AG04450 (cell line): Measurements from ENCODE around the gene SEPTIN10. TPM values are rescaled to one million over a fixed set of nuclear protein-coding genes. Genes with fewer than 3 reads are reported as not detected.

ENCODE experiments used
- CTCF ChIA-PET: fragments of 300-600, 350-600 bp; formaldehyde crosslinking; extraction: SDS; loops from one replicate; lab custom pipeline; 2022; ENCODE audit warnings: antibody characterized with exemption, inconsistent platforms; lab: Charles Lee
- POLR2A ChIA-PET: fragments of 350-600 bp; formaldehyde crosslinking; extraction: SDS; loops from one replicate; lab custom pipeline; 2021; ENCODE audit warnings: antibody characterized with exemption, inconsistent platforms; lab: Yijun Ruan, JAX
- DNase-seq: peaks from one replicate; pipeline ENCODE4 v3.0.0-alpha.2; 2011; ENCODE audit warnings: low read depth, low spot score
- H3K27ac ChIP-seq: one replicate; pipeline ENCODE4 v1.5.1; 2012; ENCODE audit warnings: low read depth, low read length, control low read depth
- H3K27me3 ChIP-seq: one replicate; pipeline ENCODE4 v1.6.0; 2012; ENCODE audit warnings: low read length; ENCODE audit not compliant: control insufficient read depth, insufficient read depth
- H3K4me3 ChIP-seq: 2 replicates; pipeline ENCODE4 v1.5.1; 2011; ENCODE audit warnings: mild to moderate bottlenecking, low read depth, low read length, control low read depth
- H3K9me3 ChIP-seq: 2 replicates; pipeline ENCODE4 v1.5.1; 2012; ENCODE audit warnings: low read length; ENCODE audit not compliant: control insufficient read depth, insufficient read depth
- polyA plus RNA-seq: library from polyadenylated mRNA; depleted of rRNA; stranded (reverse); fragments of >200 nt; gene quantifications from 2 replicates; pipeline ENCODE4 v1.2.3, GENCODE V29; 2011
- TF ChIP-seq, protein P1 (sequence below): IDR thresholded peaks from 2 replicates; pipeline ENCODE4 v1.5.1; 2011; ENCODE audit warnings: low read depth, low read length, control low read depth, inconsistent platforms

The SEPTIN10 gene
- polyA plus RNA-seq, 1 experiment, result 105 TPM

DNA sequence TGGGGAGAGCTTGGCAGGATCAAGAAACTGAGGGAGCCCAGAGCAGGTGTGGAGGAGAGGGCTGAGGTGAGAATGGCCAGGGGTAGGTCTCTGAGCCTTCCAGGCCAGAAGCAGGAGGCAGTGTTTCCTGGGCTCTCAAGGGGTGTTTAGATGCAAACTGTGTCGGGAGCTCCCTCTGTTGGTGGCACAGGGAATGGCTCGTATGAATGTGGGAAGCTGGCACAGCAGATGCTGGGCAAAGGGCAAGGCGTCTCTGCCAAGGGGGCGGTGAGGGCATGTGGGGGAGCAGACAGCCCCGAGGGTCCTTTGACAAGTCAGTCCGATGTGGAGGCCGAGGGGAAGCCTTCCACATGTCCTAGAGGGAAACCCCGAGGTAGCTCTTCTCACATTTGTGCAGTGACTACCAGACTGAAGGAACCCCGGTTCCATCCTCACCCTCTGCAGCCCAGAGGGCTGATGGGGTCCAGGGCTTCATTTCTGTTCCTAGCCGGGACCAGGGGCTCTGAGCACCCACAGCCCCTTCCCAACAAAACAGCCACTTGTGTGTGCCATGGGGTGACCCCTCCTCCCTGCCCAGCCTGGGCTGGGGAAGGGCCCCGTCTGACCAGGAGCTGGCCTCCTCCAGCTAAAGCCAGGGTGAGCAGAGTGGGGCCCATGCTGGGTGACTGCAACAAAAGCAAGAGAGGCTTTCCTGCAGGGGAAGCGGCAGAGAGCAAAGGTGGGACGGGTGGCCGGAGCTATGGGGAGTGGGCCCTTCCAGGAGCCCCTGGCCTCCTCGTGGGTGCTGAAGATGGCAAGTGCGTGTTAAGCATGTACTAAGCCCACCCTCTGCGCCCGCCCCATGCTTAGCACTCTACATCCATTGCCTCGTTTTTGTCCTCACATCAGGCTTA, 103.4 kb downstream of the SEPTIN10 start:
- ChIA-PET POLR2A (no interaction called here), CTCF (interaction anchor here (0.6 to 3.2 kb wide), 44 partner anchors 9 to 690 kb away, joined by 3 to 38 read pairs (median 4); partner anchors contain the start of gene SH3RF3)
- H3K27ac ChIP-seq, result no peak overlapping the region
- peak; percentile 33 for DNase-seq
- TF ChIP-seq, protein P1, sequence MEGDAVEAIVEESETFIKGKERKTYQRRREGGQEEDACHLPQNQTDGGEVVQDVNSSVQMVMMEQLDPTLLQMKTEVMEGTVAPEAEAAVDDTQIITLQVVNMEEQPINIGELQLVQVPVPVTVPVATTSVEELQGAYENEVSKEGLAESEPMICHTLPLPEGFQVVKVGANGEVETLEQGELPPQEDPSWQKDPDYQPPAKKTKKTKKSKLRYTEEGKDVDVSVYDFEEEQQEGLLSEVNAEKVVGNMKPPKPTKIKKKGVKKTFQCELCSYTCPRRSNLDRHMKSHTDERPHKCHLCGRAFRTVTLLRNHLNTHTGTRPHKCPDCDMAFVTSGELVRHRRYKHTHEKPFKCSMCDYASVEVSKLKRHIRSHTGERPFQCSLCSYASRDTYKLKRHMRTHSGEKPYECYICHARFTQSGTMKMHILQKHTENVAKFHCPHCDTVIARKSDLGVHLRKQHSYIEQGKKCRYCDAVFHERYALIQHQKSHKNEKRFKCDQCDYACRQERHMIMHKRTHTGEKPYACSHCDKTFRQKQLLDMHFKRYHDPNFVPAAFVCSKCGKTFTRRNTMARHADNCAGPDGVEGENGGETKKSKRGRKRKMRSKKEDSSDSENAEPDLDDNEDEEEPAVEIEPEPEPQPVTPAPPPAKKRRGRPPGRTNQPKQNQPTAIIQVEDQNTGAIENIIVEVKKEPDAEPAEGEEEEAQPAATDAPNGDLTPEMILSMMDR, result peak; percentile 98
- H3K4me3 ChIP-seq, result no peak overlapping the region
- peaks cover 14% of the 10 kb centered on the region for H3K9me3 ChIP-seq
- H3K27me3 ChIP-seq, result no peaks in the 10 kb centered on the region

DNA sequence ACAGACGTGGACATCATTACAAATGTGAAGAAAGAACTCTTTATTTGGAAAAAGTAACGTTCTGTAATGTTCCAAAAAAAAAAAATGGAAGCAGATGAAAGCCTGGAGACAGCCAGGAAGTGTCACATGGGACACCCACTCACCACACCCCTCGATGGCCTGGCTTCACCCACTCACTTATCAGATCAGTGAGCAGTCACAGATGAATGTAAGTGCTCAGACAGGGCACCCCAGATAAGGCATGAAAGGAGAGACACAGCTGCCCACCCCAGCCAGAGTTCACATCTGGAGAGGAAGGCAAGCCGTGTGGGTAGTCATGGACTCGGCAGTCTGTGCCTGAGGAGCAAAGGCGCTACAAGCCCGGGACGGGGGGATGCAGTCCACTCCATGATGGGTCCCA, 105.2 kb downstream of the SEPTIN10 start:
- DNase-seq, result no peak
- H3K27me3 ChIP-seq, result no peaks in the 10 kb centered on the region
- H3K27ac ChIP-seq, result no peak overlapping the region
- ChIA-PET CTCF (interaction anchor here (1.2 to 3.2 kb wide), 3 partner anchors 38 to 381 kb away, joined by 3 to 30 read pairs (median 18); partner anchors contain the start of gene SH3RF3), POLR2A (no interaction called here)
- peaks cover 14% of the 10 kb centered on the region for H3K9me3 ChIP-seq
- no peak overlapping the region for H3K4me3 ChIP-seq
- TF ChIP-seq, protein P1, result no peak

DNA sequence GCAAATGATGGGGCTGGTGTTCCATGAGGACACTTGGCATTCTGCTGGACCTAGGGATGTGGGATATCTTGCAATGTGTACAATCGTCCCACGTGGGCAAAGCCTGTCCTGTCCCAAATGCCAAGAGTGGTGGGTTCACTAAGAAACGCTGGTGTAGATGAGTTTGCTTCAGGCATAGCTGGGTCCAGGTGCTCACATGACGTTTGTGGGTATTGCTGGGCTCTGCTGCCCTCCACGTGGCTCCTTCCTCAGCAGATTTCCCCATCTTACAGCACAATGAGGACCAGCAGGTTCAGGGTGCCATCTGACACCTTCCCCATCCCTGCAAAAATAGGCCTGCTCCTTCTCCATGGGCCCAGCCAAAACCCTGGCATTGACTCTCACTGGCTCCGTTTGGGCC, 105.9 kb downstream of the SEPTIN10 start:
- ChIA-PET CTCF (interaction anchor here (1.2 kb wide), 1 partner anchor 38 kb away, joined by 3 read pairs; no protein-coding TSS in a partner anchor), POLR2A (interaction anchor here (1.0 kb wide), 1 partner anchor 10 kb away, joined by 3 read pairs; no protein-coding TSS in a partner anchor)
- peaks cover 14% of the 10 kb centered on the region for H3K9me3 ChIP-seq
- no peak overlapping the region for H3K4me3 ChIP-seq
- TF ChIP-seq, protein P1, result no peak
- no peaks in the 10 kb centered on the region for H3K27me3 ChIP-seq
- no peak for DNase-seq
- H3K27ac ChIP-seq, result no peak overlapping the region

DNA sequence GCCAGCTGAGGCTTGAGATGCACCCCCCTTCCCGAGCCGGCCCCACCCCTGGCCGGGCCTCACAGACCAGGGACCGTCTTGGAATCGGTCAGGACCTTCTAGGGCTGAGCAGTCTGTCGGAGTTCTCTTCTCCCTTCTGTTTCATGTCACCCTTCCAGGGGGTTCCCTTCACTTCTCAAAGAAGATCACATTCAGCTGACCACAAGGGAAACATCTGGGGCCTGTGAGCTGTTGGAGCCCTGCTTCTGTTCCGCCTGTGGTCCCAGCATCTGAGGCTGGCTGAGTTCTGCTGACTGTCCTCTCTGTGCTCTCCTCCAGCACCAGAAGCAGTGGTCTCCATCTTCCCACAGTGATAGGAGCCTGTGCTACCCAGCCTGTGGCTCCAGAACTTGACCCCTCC, 106.5 kb downstream of the SEPTIN10 start:
- no peaks in the 10 kb centered on the region for H3K27me3 ChIP-seq
- TF ChIP-seq, protein P1, result no peak
- no peak overlapping the region for H3K4me3 ChIP-seq
- no peak for DNase-seq
- H3K9me3 ChIP-seq, result peaks cover 14% of the 10 kb centered on the region
- ChIA-PET POLR2A (interaction anchor here (1.0 kb wide), 1 partner anchor 9 kb away, joined by 3 read pairs; no protein-coding TSS in a partner anchor), CTCF (no interaction called here)
- no peak overlapping the region for H3K27ac ChIP-seq

DNA sequence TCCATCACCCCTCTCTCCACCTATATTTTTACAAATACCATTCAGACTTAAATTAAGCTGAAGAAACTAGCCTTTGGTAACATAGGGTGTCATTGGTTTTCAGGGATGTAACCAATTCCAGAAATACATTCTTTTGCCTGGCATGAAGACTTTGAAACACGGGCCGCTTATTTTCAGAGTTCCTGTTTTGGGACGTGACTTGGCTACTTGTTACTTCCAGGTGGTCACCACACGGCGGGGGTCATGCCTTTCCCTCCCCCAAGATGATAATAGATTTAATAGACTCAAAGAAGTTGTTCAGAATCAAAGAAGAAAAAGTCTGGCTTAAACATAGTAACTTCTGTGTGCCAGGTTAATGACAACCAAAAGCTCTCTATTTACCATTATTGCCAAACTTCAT, 110.6 kb downstream of the SEPTIN10 start:
- Histone ChIP-seq H3K27ac (no peak overlapping the region), H3K27me3 (no peaks in the 10 kb centered on the region), H3K9me3 (peaks cover 3% of the 10 kb centered on the region; the same call in 1 of the 2 replicates), H3K4me3 (no peak overlapping the region)
- ChIA-PET CTCF (interaction anchor here (1.0 kb wide), 1 partner anchor 376 kb away, joined by 3 read pairs; no protein-coding TSS in a partner anchor), POLR2A (no interaction called here)
- no peak for DNase-seq
- TF ChIP-seq, protein P1, result no peak
